BLaER1 treated with 17β-estradiol and CSF1 and Interleukin-3, amounts not matched to agents 10 nM and 100 nM (cell line): ENCODE data around the gene PIP5K1C.

ENCODE experiments used
- H3K27ac ChIP-seq, 11 experiments: shearing (Covaris generic); formaldehyde crosslinking; 2 replicates each; pipeline ENCODE4 v1.8.1; 2022
- H3K27me3 ChIP-seq, 11 experiments: shearing (Covaris generic); formaldehyde crosslinking; 2 replicates each; pipeline ENCODE4 v1.8.1; 2022
- H3K36me3 ChIP-seq, 11 experiments: shearing (Covaris generic); formaldehyde crosslinking; 2 replicates each; pipeline ENCODE4 v1.8.1; 2022
- H3K4me1 ChIP-seq, 10 experiments: shearing (Covaris generic); formaldehyde crosslinking; 2 replicates each; pipeline ENCODE4 v1.8.1; 2022
- H3K4me2 ChIP-seq, 11 experiments: shearing (Covaris generic); formaldehyde crosslinking; 2 replicates each; pipeline ENCODE4 v1.8.1; 2022
- H3K4me3 ChIP-seq, 10 experiments: shearing (Covaris generic); formaldehyde crosslinking; 2 replicates each; pipeline ENCODE4 v1.8.1; 2022
- H3K9ac ChIP-seq, 11 experiments: shearing (Covaris generic); formaldehyde crosslinking; 2 replicates each; pipeline ENCODE4 v1.8.1; 2022
- H3K9me3 ChIP-seq, 11 experiments: shearing (Covaris generic); formaldehyde crosslinking; replicated peaks in 1 of 11; 2 replicates each; pipeline ENCODE4 v1.8.1; 2022
- H4K20me1 ChIP-seq, 11 experiments: shearing (Covaris generic); formaldehyde crosslinking; 2 replicates each; pipeline ENCODE4 v1.8.1; 2022
- Cebpa-rat ChIP-seq, 11 experiments: shearing (Covaris generic); IDR thresholded peaks; 2 replicates each; pipeline ENCODE4 v1.8.1; 2022

Gene PIP5K1C

DNA sequence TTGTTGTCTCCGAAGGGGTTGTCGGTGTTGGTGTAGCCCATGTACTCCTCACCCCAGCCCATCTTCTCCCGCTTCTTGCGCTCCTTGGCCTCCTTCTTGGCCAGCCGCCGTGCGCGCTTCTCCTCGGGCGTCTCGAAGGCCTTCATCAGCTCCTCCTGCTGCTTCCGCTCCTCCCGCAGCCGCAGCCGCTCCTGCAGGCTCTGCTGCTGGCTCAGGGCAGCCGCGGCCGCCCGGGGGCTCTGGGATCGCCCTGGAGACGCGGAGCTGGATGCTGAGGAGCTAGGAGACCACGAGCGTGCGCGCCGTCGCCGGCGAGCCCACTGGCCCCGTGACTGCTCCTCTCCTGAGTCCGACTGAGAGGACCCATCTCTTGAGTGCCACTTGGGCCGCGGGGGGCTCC lies 76.6 kb downstream of the PIP5K1C start:
- Histone ChIP-seq H3K4me1 (peaks cover 19 to 36% (median 25%) of the 10 kb centered on the region in 10 experiments), H4K20me1 (peaks cover 0 to 78% (median 72%) of the 10 kb centered on the region in 11 experiments; a peak in 19 of 22 replicates), H3K27ac (no peak overlapping the region), H3K27me3 (no peaks in the 10 kb centered on the region), H3K36me3 (peaks cover 43 to 62% (median 51%) of the 10 kb centered on the region in 11 experiments; a peak in 21 of 22 replicates), H3K4me2 (no peak overlapping the region), H3K9me3 (no peaks in the 10 kb centered on the region), H3K4me3 (no peak overlapping the region), H3K9ac (peak overlapping the region in 4 of 11 experiments; percentile 9 to 96 (median 92); a peak in 4 of 22 replicates)
- no peak for TF ChIP-seq Cebpa-rat (IDR thresholded peaks at IDR 0.05)

DNA sequence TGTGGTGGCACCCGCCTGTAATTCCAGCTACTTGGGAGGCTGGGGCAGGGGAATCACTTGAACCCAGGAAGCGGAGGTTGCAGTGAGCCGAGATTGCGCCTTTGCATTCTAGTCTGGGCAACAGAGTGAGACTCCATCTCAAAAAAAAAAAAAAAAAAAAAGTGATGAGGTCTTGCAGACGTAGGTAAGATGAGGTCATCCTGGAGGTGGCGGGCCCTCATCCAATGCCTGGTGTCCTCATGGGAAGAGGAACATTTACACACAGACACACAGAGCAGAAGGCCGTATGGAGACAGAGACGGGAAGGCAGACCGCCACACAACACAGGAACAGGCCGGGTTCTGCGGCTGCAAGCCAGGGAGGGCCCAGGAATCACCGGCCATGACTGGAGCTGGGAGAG lies 78.0 kb downstream of the PIP5K1C start:
- Histone ChIP-seq H3K4me1 (peaks cover 34 to 48% (median 39%) of the 10 kb centered on the region in 10 experiments), H3K36me3 (peaks cover 43 to 62% (median 51%) of the 10 kb centered on the region in 11 experiments; a peak in 21 of 22 replicates), H3K9me3 (no peaks in the 10 kb centered on the region), H3K4me2 (no peak overlapping the region), H3K9ac (no peak overlapping the region), H3K27me3 (no peaks in the 10 kb centered on the region), H4K20me1 (peaks cover 0 to 93% (median 82%) of the 10 kb centered on the region in 11 experiments; a peak in 20 of 22 replicates), H3K4me3 (no peak overlapping the region), H3K27ac (no peak overlapping the region)
- TF ChIP-seq Cebpa-rat (IDR thresholded peaks at IDR 0.05) = no peak

DNA sequence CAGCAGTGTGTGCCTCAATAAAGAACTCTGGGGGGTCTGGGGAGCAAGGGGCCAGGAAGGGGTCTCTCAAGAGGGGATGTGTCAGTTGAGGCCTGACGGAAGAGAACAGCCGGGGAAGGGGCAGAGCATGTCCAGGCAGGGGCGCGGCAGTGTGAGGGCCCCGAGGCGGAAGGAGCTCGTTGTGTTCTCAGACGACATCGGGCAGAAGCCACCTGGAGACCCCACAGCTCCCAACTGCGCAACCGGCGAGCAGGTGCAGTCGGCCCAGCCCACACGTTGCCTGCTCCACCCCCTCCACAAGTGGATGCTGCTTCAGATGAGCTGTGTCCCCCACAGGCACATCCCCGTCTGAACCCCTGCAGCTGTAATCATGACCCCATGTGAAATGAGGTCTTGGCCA lies 78.6 kb downstream of the PIP5K1C start:
- Histone ChIP-seq H3K4me2 (no peak overlapping the region), H3K4me1 (peaks cover 38 to 53% (median 44%) of the 10 kb centered on the region in 10 experiments), H3K27ac (no peak overlapping the region), H3K4me3 (no peak overlapping the region), H3K9me3 (no peaks in the 10 kb centered on the region), H3K36me3 (peaks cover 43 to 67% (median 51%) of the 10 kb centered on the region in 11 experiments; a peak in 21 of 22 replicates), H3K27me3 (no peaks in the 10 kb centered on the region), H4K20me1 (peaks cover 0 to 99% (median 82%) of the 10 kb centered on the region in 11 experiments; a peak in 20 of 22 replicates), H3K9ac (no peak overlapping the region)
- no peak for TF ChIP-seq Cebpa-rat (IDR thresholded peaks at IDR 0.05)

- Histone ChIP-seq H3K4me1 (peaks cover 40 to 54% (median 46%) of the 10 kb centered on the region in 10 experiments), H3K27me3 (no peaks in the 10 kb centered on the region), H3K4me3 (no peak overlapping the region), H3K36me3 (peaks cover 43 to 74% (median 51%) of the 10 kb centered on the region in 11 experiments; a peak in 21 of 22 replicates), H3K9ac (no peak overlapping the region), H3K4me2 (no peak overlapping the region), H4K20me1 (peaks cover 0 to 98% (median 79%) of the 10 kb centered on the region in 11 experiments; a peak in 20 of 22 replicates), H3K9me3 (no peaks in the 10 kb centered on the region), H3K27ac (no peak overlapping the region)
- no peak for TF ChIP-seq Cebpa-rat (IDR thresholded peaks at IDR 0.05)
Observed at GRCh38 chr19:3620817-3621547, 79.3 kb downstream of the PIP5K1C start.

DNA sequence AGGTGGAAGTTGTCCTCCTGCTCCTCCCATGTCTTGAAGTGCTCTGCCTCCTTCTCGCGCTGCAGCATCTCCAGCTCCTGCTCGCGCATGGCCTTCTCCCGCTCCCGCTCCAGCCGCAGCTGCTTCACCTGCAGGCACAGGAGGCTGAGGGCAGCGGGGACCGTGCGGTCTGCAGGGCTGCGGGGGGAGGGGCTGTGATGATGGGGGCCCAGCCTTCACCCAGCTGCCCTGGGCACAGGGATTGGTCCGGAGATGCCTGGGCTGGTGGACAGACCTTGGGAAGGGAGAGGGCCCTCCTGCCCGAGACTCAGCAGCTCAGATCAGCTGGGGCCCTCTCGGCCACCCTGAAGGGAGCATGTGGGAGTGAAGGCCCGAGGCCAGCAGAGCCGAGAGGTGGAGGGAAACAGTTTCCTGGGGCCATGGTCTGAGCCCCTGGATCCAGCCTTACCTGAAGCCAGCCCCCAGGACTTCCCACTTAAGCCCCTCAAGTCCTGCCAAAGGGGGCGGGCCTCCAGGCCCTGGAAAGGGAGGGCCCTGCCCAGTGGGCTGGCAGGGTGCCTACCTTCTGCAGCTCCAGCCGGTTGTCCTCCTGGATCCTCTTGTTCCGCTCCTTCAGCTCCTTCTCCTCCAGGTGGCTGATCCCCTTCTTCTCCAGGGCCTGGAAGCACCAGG lies 80.0 kb downstream of the PIP5K1C start:
- no peak overlapping the region; a peak in 1 of 22 replicates for H3K9ac ChIP-seq
- peaks cover 0 to 98% (median 77%) of the 10 kb centered on the region in 11 experiments; a peak in 20 of 22 replicates for H4K20me1 ChIP-seq
- no peak overlapping the region for H3K4me2 ChIP-seq
- no peaks in the 10 kb centered on the region for H3K27me3 ChIP-seq
- H3K36me3 ChIP-seq = peaks cover 43 to 81% (median 57%) of the 10 kb centered on the region in 11 experiments; a peak in 21 of 22 replicates
- H3K27ac ChIP-seq = no peak overlapping the region
- TF ChIP-seq Cebpa-rat (IDR thresholded peaks at IDR 0.05) = no peak
- H3K9me3 ChIP-seq = no peaks in the 10 kb centered on the region
- H3K4me3 ChIP-seq = no peak overlapping the region
- H3K4me1 ChIP-seq = peaks cover 33 to 47% (median 40%) of the 10 kb centered on the region in 10 experiments

DNA sequence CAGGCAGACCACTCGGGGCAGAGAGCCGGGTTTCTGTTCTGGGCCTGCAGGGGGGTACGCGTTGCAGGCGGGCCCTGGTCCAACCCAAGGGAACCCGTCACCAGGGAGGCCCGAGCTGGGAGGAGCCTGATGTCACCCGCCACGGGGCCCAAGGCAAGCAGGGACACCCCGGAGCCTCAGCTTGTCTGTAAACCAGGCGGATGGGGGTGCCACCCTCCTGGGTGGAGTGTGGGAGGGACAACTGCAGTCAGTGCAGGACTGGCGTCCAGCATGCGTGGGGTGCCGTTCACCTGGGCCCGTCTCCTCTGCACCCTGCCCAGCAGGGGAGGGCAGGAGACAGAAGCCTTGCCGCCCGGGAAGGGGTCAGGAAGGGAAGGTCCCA lies 80.6 kb downstream of the PIP5K1C start:
- TF ChIP-seq Cebpa-rat (IDR thresholded peaks at IDR 0.05) = no peak
- peak overlapping the region in 1 of 11 experiments; percentile 33; a peak in 2 of 22 replicates for H3K9ac ChIP-seq
- H3K27me3 ChIP-seq = no peaks in the 10 kb centered on the region
- H3K4me2 ChIP-seq = peak overlapping the region in 2 of 11 experiments; percentile 7 to 89; a peak in 1 of 22 replicates
- H4K20me1 ChIP-seq = peaks cover 0 to 94% (median 73%) of the 10 kb centered on the region in 11 experiments; a peak in 19 of 22 replicates
- no peaks in the 10 kb centered on the region for H3K9me3 ChIP-seq
- peaks cover 43 to 82% (median 61%) of the 10 kb centered on the region in 11 experiments; a peak in 21 of 22 replicates for H3K36me3 ChIP-seq
- H3K27ac ChIP-seq = no peak overlapping the region
- H3K4me3 ChIP-seq = no peak overlapping the region
- peaks cover 27 to 40% (median 33%) of the 10 kb centered on the region in 10 experiments for H3K4me1 ChIP-seq

DNA sequence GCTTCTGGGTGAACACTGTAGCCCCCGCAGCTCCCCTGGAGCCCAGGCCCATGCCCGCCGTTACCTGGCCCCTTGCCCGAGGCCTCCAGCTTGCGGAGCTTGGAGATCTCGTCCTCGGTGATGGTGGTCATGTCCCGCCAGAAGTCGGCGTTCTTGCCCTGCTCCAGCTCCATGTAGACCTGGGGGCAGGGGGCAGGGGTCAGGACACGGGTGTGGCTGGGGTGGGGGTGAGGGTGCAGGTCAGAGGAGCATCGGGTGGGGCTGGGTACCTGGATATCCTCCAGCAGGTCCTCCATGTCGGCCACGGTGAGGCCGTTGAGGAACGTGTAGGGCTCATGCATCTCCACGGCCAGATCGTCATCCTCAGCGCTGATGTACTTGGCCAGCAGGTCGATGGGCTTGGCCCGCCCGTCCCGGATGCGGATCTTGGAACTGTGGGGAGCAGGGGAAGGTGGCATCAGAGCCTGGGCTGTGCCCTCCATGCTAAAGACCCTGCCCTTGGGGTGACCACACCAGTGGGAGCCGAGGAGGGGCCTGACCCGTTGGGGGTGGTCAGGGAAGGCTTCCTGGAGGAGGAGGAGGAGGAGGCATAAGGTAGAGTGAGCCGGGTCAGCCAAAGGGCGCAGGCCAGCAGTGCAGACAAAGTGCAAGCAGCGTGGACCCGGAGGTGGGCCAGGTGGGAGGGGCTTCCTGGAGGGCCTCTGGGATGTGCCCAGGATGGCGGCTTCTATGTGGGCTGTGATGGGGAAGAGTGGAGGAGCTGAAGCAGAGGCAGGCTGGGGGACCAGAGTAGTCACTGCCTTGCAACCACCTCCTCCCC lies 81.2 kb downstream of the PIP5K1C start:
- Histone ChIP-seq H3K9me3 (no peaks in the 10 kb centered on the region), H3K4me2 (peak overlapping the region; percentile 80 to 98 (median 89); a peak in 21 of 22 replicates), H3K27me3 (no peaks in the 10 kb centered on the region), H3K4me1 (peaks cover 22 to 37% (median 28%) of the 10 kb centered on the region in 10 experiments), H3K9ac (peak overlapping the region in 1 of 11 experiments; percentile 73; a peak in 3 of 22 replicates), H4K20me1 (peaks cover 0 to 94% (median 67%) of the 10 kb centered on the region in 11 experiments; a peak in 19 of 22 replicates), H3K4me3 (peak overlapping the region in 4 of 10 experiments; percentile 24 to 48 (median 30); a peak in 4 of 20 replicates), H3K36me3 (peaks cover 40 to 78% (median 61%) of the 10 kb centered on the region in 11 experiments; a peak in 21 of 22 replicates), H3K27ac (no peak overlapping the region)
- TF ChIP-seq Cebpa-rat (IDR thresholded peaks at IDR 0.05) = no peak

DNA sequence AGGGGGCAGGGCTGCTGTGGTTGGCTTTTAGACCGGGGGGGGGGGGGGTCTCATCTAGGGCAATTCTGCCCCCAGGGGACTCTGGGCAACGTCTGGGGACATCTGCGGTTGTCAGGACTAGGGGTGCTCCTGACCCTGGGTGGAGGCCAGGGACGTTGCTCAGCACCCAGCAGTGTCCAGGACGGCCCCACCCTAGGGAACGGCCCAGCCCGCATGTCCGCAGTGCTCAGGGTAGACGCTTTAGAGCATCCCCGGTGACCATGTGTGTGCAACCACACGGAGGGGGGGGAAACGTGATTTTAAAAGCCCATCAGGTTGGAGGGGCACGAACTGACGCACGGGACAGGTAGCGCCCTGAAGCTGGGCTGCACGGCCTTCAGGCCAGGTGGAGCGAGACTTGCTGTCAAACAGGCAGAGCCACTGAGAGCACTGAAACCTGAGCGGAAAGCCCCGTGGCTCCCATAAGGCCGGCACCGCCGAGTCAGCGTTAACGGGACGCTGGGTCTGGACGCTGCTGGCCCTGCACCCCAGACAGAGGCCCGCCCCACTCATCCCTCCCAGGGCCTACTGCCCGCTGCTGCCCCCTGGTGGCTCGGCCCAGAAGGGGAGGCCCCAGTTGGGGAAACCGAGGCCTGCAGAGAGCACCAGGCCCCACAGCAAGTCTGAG lies 82.0 kb downstream of the PIP5K1C start:
- peaks cover 33 to 78% (median 59%) of the 10 kb centered on the region in 11 experiments; a peak in 21 of 22 replicates for H3K36me3 ChIP-seq
- no peaks in the 10 kb centered on the region for H3K9me3 ChIP-seq
- H3K27ac ChIP-seq = peak overlapping the region in 3 of 11 experiments; percentile 0 to 30 (median 25); a peak in 4 of 22 replicates
- H4K20me1 ChIP-seq = peaks cover 0 to 93% (median 59%) of the 10 kb centered on the region in 11 experiments; a peak in 18 of 22 replicates
- H3K27me3 ChIP-seq = no peaks in the 10 kb centered on the region
- peak overlapping the region in 10 of 11 experiments; percentile 38 to 73 (median 48); a peak in 17 of 22 replicates for H3K9ac ChIP-seq
- H3K4me2 ChIP-seq = peak overlapping the region; percentile 80 to 98 (median 89)
- H3K4me1 ChIP-seq = peaks cover 22 to 35% (median 28%) of the 10 kb centered on the region in 10 experiments
- peak overlapping the region; percentile 24 to 55 (median 44); a peak in 17 of 20 replicates for H3K4me3 ChIP-seq
- no peak for TF ChIP-seq Cebpa-rat (IDR thresholded peaks at IDR 0.05)
